GM18861 (cell line): ENCODE measurements around the gene BCKDHB.

ENCODE experiments used
- ATAC-seq: cut with Tn5 transposase; IDR thresholded peaks from one replicate; pipeline ENCODE4 v1.9.1; 2021; ENCODE audit not compliant: unreplicated experiment

The BCKDHB gene

DNA sequence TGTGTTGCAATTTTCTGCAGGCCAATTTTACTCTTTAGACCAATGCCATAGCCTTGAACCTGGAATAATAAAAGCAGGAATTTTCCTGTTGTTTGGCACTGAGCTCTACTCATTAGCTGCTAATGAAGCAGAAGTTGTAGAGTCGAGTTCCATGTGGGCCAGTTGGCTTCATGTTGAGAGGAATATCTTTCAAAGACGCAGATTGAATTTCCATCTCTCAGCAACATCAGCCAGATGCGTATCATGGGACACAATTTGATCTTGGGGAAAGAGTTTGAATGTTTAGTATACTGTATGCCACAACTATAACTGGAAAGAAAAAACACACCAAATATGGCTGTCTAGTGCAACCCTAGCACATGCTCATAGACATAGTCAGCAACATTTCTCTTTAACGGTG lies 259.6 kb downstream of the BCKDHB start:
- no peak for ATAC-seq

DNA sequence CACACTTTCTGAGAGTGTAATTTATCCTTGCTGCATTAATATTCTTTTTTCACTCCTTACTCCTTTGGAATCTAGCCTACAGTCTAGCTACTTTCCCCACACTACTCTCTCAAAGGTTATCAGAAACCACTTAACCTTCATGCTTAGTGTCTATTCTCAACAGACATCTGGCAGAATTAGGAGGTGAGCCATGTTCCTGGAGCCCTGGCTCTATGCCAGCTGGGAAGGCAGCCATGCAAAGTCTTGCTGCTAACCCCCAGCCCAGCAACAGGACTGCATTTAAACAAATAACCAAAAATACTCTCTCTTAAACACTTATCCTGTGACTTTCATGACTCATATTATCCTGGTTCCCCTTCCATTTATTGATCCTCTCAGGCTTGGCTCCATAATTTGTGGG lies 260.2 kb downstream of the BCKDHB start:
- no peak for ATAC-seq

DNA sequence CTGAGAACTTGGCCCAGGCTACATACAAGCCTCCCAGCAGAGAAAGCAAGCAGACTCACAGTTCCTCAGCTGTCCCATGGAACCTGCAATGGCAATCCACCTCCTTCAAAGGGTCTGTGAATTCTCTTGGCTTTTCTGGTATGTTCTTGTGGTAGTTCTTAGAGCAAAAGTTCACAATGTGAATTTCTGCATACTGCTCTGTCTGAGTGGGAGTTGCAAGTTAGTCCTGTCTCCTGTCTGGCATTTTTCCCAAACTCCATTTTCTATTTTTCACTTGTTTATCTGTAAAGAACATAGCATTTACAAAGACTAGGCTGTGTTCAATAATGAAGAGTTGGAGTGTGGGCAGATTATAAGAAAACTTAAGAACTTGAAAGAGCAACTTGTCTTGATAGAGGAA lies 269.9 kb downstream of the BCKDHB start:
- ATAC-seq = no peak

DNA sequence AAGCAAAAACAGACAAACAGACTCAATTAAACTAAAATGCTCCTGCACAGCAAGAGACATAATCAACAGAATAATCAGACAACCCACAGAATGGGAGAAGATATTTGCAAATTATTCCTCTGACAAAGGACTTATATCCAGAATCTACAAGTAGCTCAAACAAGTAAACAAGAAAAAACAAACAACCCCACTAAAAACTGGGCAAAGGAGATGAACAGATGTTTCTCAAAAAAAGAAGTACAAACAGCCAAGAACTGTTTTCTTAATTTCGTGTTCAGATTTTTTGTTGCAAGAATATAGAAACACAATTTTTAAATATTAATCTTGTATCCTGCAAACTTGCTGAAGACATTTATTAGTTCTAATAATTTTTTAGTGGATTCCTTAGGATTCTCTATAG lies 274.1 kb downstream of the BCKDHB start:
- no peak for ATAC-seq

DNA sequence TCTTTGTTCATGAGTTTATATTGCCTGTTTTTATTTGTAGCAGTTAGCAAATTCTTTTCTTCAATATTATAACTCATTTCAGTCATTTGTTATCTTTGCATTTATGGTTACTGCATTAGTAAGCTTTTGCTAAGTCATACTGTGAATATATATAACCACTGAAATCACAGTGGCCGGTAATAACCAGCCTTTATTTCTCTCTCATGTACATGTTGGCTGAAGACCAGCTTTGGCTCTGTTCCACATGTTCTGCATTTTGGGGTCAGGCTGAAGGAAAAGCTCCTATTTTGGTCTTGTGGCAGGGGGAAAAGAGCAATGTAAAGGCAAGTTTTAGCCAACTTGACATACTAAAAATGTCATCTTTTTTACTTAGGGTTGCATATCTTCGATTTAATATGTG lies 276.3 kb downstream of the BCKDHB start:
- ATAC-seq = no peak

DNA sequence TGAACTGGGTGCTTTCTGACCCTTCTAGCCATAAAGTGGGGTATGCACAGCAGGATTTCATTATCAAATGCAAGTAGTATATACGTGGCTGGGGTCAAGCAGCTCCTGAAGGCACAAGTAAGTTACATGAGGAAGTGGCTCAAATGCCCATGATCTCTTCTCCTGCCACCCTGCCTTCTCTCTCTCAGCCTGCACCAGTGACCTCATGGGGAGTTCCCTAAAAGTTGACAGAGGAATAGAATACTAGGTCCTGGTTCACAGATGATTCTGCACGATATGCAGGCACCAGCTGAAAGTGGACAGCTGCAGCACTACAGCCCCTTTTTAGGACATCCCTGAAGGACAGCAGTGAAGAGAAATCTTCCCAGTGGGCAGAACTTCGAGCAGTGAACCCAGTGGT lies 282.0 kb downstream of the BCKDHB start:
- ATAC-seq = no peak
